HCT116 (cell line): ENCODE data around the gene ZNF853. TPM values are rescaled to one million over a fixed set of nuclear protein-coding genes. Genes with fewer than 3 reads are reported as not detected.
A peak's percentile ranks its signal among the peaks of the same experiment; 100 is the strongest.

ENCODE experiments used
- ATAC-seq: fragments of 200-7000 bp; cut with Tn5 transposase; 2 replicates; pipeline ENCODE4 v1.9.1; 2020; ENCODE audit warnings: mild to moderate bottlenecking, moderate library complexity
- BruUV-seq: library from RNA; stranded (reverse); fragments of 400-500 nt; replicated peaks from 2 replicates; lab custom pipeline; 2021; lab: Mats Ljungman, UMichigan
- CTCF ChIA-PET: fragments of 300-600 bp; sonication (Branson Sonifier 250); formaldehyde crosslinking; loops from one replicate; lab custom pipeline; 2021; ENCODE audit warnings: antibody characterized with exemption; lab: Charles Lee
- POLR2A ChIA-PET: fragments of 300-600, 350-600 bp; sonication (Branson Sonifier 250); formaldehyde crosslinking; loops from one replicate; lab custom pipeline; 2021; ENCODE audit warnings: antibody characterized with exemption; lab: Charles Lee
- RAD21 ChIA-PET, 2 experiments: fragments of 300-600 bp; sonication (Branson Sonifier 250); formaldehyde crosslinking; loops; one replicate each; lab custom pipeline; 2023; ENCODE audit warnings: low total read pairs in 2 of 2; ENCODE audit not compliant: uncharacterized antibody in 2 of 2, unreplicated experiment in 2 of 2, low non-redundant PET in 1 of 2; lab: Charles Lee
- DNase-seq: peaks from one replicate; pipeline ENCODE4 v3.0.0-alpha.2; 2010; ENCODE audit warnings: low read depth, low spot score
- H2AFZ ChIP-seq: fragments of 200-600 bp; shearing (Covaris generic), sonication (generic); 2 replicates; pipeline ENCODE4 v1.6.1; 2017; ENCODE audit warnings: low read depth, mixed run types, mixed read lengths, antibody characterized with exemption, low read length; ENCODE audit not compliant: poor library complexity, severe bottlenecking
- H3K27ac ChIP-seq: 2 replicates; pipeline ENCODE4 v1.5.1; 2012; ENCODE audit warnings: low read depth, low read length
- H3K27me3 ChIP-seq: fragments of 200-600 bp; sonication (generic); 2 replicates; pipeline ENCODE4 v1.6.1; 2016; ENCODE audit warnings: mixed run types, low read length, mixed read lengths; ENCODE audit not compliant: insufficient read depth
- H3K36me3 ChIP-seq, 2 experiments: fragments of 200-500 bp in 1 of 2; fragments of 200-600 bp in 1 of 2; sonication (Bioruptor generic) in 1 of 2; sonication (generic) in 1 of 2; 2 replicates each; pipeline versions ENCODE4 v1.5.1 to v1.6.1; 2014 to 2016; ENCODE audit warnings: low read length in 2 of 2, inconsistent platforms in 1 of 2, mixed read lengths in 1 of 2, mixed run types in 1 of 2; ENCODE audit not compliant: insufficient read depth in 2 of 2, control insufficient read depth in 1 of 2
- H3K4me1 ChIP-seq, 2 experiments: fragments of 200-600 bp in 1 of 2; sonication (generic) in 1 of 2; 2 replicates each; pipeline versions ENCODE4 v1.5.1 to v1.6.1; 2012 to 2017; ENCODE audit warnings: low read length in 2 of 2, inconsistent platforms in 1 of 2, mild to moderate bottlenecking in 1 of 2, mixed read lengths in 1 of 2, mixed run types in 1 of 2, moderate library complexity in 1 of 2; ENCODE audit not compliant: insufficient read depth in 2 of 2, control insufficient read depth in 1 of 2
- H3K4me2 ChIP-seq: fragments of 200-600 bp; sonication (generic); 2 replicates; pipeline ENCODE4 v1.6.1; 2017; ENCODE audit warnings: mixed run types, low read length, mixed read lengths
- H3K4me3 ChIP-seq, 2 experiments: fragments of 200-600 bp in 1 of 2; sonication (generic) in 1 of 2; replicated peaks in 1 of 2; 2 replicates each; pipeline ENCODE4 v1.5.1; 2011 to 2016; ENCODE audit warnings: low read length in 2 of 2, control low read depth in 1 of 2, low read depth in 1 of 2, mild to moderate bottlenecking in 1 of 2, mixed read lengths in 1 of 2, mixed run types in 1 of 2
- H3K79me2 ChIP-seq: fragments of 200-600 bp; sonication (generic); 2 replicates; pipeline ENCODE4 v1.6.1; 2017; ENCODE audit warnings: mild to moderate bottlenecking, mixed run types, low read length, moderate library complexity, mixed read lengths; ENCODE audit not compliant: insufficient read depth
- H3K9ac ChIP-seq: fragments of 200-600 bp; sonication (generic); 2 replicates; pipeline ENCODE4 v1.6.1; 2016; ENCODE audit warnings: low read length, mixed read lengths
- H3K9me2 ChIP-seq: fragments of 200-600 bp; sonication (generic), shearing (Covaris generic); 2 replicates; pipeline ENCODE4 v1.6.1; 2017; ENCODE audit warnings: mixed run types, mild to moderate bottlenecking, moderate library complexity; ENCODE audit not compliant: insufficient read depth
- H3K9me3 ChIP-seq, 2 experiments: fragments of 200-500 bp in 1 of 2; fragments of 200-600 bp in 1 of 2; sonication (Bioruptor generic) in 1 of 2; sonication (generic) in 1 of 2; 2 replicates each; pipeline ENCODE4 v1.6.1; 2014 to 2017; ENCODE audit warnings: low read length in 2 of 2, mixed read lengths in 2 of 2, inconsistent platforms in 1 of 2, low read depth in 1 of 2, mild to moderate bottlenecking in 1 of 2, mixed run types in 1 of 2, moderate library complexity in 1 of 2; ENCODE audit not compliant: control insufficient read depth in 1 of 2, insufficient read depth in 1 of 2
- H4K20me1 ChIP-seq: fragments of 200-600 bp; sonication (generic), shearing (Covaris generic); 2 replicates; pipeline ENCODE4 v1.6.1; 2017; ENCODE audit warnings: mixed run types, mild to moderate bottlenecking, moderate library complexity; ENCODE audit not compliant: insufficient read depth
- CEBPB ChIP-seq: IDR thresholded peaks from 2 replicates; pipeline ENCODE4 v1.6.1; 2012; ENCODE audit warnings: low read depth
- EGR1 ChIP-seq: IDR thresholded peaks from 2 replicates; pipeline ENCODE4 v1.6.1; 2012; ENCODE audit warnings: low read depth
- ELF1 ChIP-seq: IDR thresholded peaks from 2 replicates; pipeline ENCODE4 v1.6.1; 2012; ENCODE audit warnings: low read depth, borderline replicate concordance
- EZH2 ChIP-seq: fragments of 200-600 bp; sonication (generic); IDR thresholded peaks from 2 replicates; pipeline ENCODE4 v1.6.1; 2017; ENCODE audit warnings: antibody characterized with exemption, mixed run types
- EZH2phosphoT487 ChIP-seq: fragments of 200-600 bp; IDR thresholded peaks from 2 replicates; pipeline ENCODE4 v1.6.1; 2018; ENCODE audit warnings: antibody characterized with exemption, borderline replicate concordance
- FOSL1 ChIP-seq: IDR thresholded peaks from 2 replicates; pipeline ENCODE4 v1.6.1; 2012; ENCODE audit warnings: low read depth
- JUND ChIP-seq: IDR thresholded peaks from 2 replicates; pipeline ENCODE4 v1.6.1; 2012
- MAX ChIP-seq: IDR thresholded peaks from 2 replicates; pipeline ENCODE4 v1.6.1; 2012
- REST ChIP-seq: IDR thresholded peaks from 2 replicates; pipeline ENCODE4 v1.6.1; 2012; ENCODE audit warnings: low read depth
- SP1 ChIP-seq: IDR thresholded peaks from 2 replicates; pipeline ENCODE4 v1.6.1; 2012; ENCODE audit warnings: low read depth
- SRF ChIP-seq: IDR thresholded peaks from 2 replicates; pipeline ENCODE4 v1.6.1; 2012; ENCODE audit warnings: low read depth
- TCF7L2 ChIP-seq: IDR thresholded peaks from 2 replicates; pipeline ENCODE4 v1.7.0; 2011; ENCODE audit warnings: borderline replicate concordance, inconsistent platforms; ENCODE audit not compliant: insufficient read depth, insufficient read length; ENCODE audit errors: extremely low read depth
- YY1 ChIP-seq: IDR thresholded peaks from 2 replicates; pipeline ENCODE4 v1.6.1; 2011; ENCODE audit warnings: low read length, low read depth, moderate library complexity, mild to moderate bottlenecking; ENCODE audit not compliant: insufficient replicate concordance; ENCODE audit errors: extremely low read depth
- ZBTB33 ChIP-seq: IDR thresholded peaks from 2 replicates; pipeline ENCODE4 v1.6.1; 2011; ENCODE audit warnings: mild to moderate bottlenecking, low read length, moderate library complexity; ENCODE audit not compliant: insufficient replicate concordance; ENCODE audit errors: extremely low read depth
- ZNF274 ChIP-seq: fragments of 200-500 bp; sonication (Bioruptor generic); IDR thresholded peaks from 2 replicates; pipeline ENCODE4 v1.6.1; 2014; ENCODE audit warnings: mild to moderate bottlenecking, low read depth, low read length, inconsistent platforms
- intact Hi-C: fragments of 100-400 bp; cut with micrococcal nuclease; formaldehyde crosslinking; loops from 2 replicates; pipeline ENCODE4 v1.10.0; 2022
- total RNA-seq: library from RNA; stranded (reverse); gene quantifications from one replicate; pipeline ENCODE4 v1.2.1, GENCODE V29; 2021; ENCODE audit not compliant: unreplicated experiment

Gene ZNF853
- total RNA-seq, 1 experiment from 2014 or later = 0.05 TPM

- H3K27me3 ChIP-seq = no peaks in the 10 kb centered on the region
- no peak overlapping the region for H3K9ac ChIP-seq
- H3K79me2 ChIP-seq = peaks cover 44% of the 10 kb centered on the region
- CTCF ChIA-PET = no interaction called here
- H3K4me1 ChIP-seq = peaks cover 2 to 17% of the 10 kb centered on the region in 2 experiments; a peak in 2 of 4 replicates
- no peak overlapping the region for H3K4me3 ChIP-seq
- H3K9me3 ChIP-seq = no peaks in the 10 kb centered on the region
- POLR2A ChIA-PET = no interaction called here
- H2AFZ ChIP-seq = no peak overlapping the region
- no peaks in the 10 kb centered on the region for H3K9me2 ChIP-seq
- H3K36me3 ChIP-seq = peaks cover 14 to 15% of the 10 kb centered on the region in 2 experiments; a peak in 2 of 4 replicates
- BruUV-seq = no TSS peak
- ATAC-seq (no peak), DNase-seq (no peak)
- H3K27ac ChIP-seq = no peak overlapping the region
- TF ChIP-seq TCF7L2 (no peak), ZBTB33 (no peak), EZH2 (no peak), EGR1 (no peak), JUND (no peak), MAX (no peak), YY1 (no peak), FOSL1 (no peak), ELF1 (no peak), ZNF274 (no peak), CEBPB (no peak), SRF (no peak), EZH2phosphoT487 (no peak), REST (no peak), SP1 (no peak)
- peak overlapping the region; percentile 88; the same call in 1 of the 2 replicates for H3K4me2 ChIP-seq
- intact Hi-C loops = no loop called here
- no peaks in the 10 kb centered on the region for H4K20me1 ChIP-seq
- RAD21 ChIA-PET = no interaction called here
These were observed 23.6 kb downstream of the ZNF853 start for GRCh38 chr7:6639032-6639431.
